Measurements from ENCODE around the gene GLI1. TPM values are rescaled to one million over a fixed set of nuclear protein-coding genes. Genes with fewer than 3 reads are reported as not detected.

The GLI1 gene
- total RNA-seq, 1 experiment from 2014 or later: 0.54 TPM

DNA sequence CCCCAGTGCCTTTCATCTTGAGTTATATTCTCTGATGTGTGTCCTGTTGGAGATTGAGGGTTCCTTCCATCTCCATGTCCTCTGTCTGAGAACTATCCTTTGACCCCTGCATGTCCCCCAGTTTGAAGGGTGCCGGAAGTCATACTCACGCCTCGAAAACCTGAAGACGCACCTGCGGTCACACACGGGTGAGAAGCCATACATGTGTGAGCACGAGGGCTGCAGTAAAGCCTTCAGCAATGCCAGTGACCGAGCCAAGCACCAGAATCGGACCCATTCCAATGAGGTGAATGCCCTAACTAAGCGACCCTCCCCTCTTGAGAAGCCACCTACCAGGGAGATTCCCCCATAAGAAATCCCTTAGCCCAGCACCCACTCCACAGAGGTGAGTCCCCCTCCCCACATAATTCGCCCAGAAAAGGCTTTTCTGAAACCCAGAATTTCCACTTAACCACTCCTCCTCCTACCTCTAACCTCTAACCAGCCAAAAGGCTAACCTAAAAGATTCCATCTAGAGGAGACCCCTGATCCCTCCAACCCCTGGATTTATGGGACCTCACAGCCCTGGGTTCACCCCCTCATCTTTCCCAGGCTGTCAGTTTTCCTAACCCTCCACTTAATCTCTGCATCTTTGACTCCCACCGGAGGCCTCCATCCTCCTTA is 7.8 kb downstream of the GLI1 start:
- peaks cover 100% of the 10 kb centered on the region for H3K27me3 Mint-ChIP-seq (ENCODE audit: unreplicated experiment)
- BruUV-seq (replicated peaks): no TSS peak
- TF ChIP-seq, protein P1, sequence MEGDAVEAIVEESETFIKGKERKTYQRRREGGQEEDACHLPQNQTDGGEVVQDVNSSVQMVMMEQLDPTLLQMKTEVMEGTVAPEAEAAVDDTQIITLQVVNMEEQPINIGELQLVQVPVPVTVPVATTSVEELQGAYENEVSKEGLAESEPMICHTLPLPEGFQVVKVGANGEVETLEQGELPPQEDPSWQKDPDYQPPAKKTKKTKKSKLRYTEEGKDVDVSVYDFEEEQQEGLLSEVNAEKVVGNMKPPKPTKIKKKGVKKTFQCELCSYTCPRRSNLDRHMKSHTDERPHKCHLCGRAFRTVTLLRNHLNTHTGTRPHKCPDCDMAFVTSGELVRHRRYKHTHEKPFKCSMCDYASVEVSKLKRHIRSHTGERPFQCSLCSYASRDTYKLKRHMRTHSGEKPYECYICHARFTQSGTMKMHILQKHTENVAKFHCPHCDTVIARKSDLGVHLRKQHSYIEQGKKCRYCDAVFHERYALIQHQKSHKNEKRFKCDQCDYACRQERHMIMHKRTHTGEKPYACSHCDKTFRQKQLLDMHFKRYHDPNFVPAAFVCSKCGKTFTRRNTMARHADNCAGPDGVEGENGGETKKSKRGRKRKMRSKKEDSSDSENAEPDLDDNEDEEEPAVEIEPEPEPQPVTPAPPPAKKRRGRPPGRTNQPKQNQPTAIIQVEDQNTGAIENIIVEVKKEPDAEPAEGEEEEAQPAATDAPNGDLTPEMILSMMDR (IDR thresholded peaks at IDR 0.05; ENCODE audit: unreplicated experiment): no peak
- no peak for DNase-seq
- intact Hi-C loops (cut with micrococcal nuclease; ENCODE audit: unreplicated experiment): no loop called here
- no peaks in the 10 kb centered on the region for H3K9me3 Mint-ChIP-seq (ENCODE audit: low read depth, unreplicated experiment)
- no peak overlapping the region for H3K4me3 Mint-ChIP-seq (ENCODE audit: low read depth, unreplicated experiment)
- CTCF ChIA-PET: no interaction called here
- H3K27ac Mint-ChIP-seq (ENCODE audit: unreplicated experiment): no peak overlapping the region
- H3K36me3 Mint-ChIP-seq (ENCODE audit: insufficient read depth, unreplicated experiment): peaks cover 5% of the 10 kb centered on the region
- peaks cover 7% of the 10 kb centered on the region for H3K4me1 Mint-ChIP-seq (ENCODE audit: low read depth, unreplicated experiment)

GRCh38 chr12:57467915-57468314 is 8.3 kb downstream of the GLI1 start:
- Mint-ChIP-seq H3K4me3 (ENCODE audit: low read depth, unreplicated experiment) (no peak overlapping the region), H3K27me3 (ENCODE audit: unreplicated experiment) (peaks cover 100% of the 10 kb centered on the region), H3K9me3 (ENCODE audit: low read depth, unreplicated experiment) (no peaks in the 10 kb centered on the region), H3K4me1 (ENCODE audit: low read depth, unreplicated experiment) (peaks cover 1% of the 10 kb centered on the region), H3K27ac (ENCODE audit: unreplicated experiment) (no peak overlapping the region), H3K36me3 (ENCODE audit: insufficient read depth, unreplicated experiment) (no peaks in the 10 kb centered on the region)
- TF ChIP-seq, protein P1 (IDR thresholded peaks at IDR 0.05; ENCODE audit: unreplicated experiment): no peak
- CTCF ChIA-PET: no interaction called here
- intact Hi-C loops (cut with micrococcal nuclease; ENCODE audit: unreplicated experiment): no loop called here
- no TSS peak for BruUV-seq (replicated peaks)
- DNase-seq: no peak

DNA sequence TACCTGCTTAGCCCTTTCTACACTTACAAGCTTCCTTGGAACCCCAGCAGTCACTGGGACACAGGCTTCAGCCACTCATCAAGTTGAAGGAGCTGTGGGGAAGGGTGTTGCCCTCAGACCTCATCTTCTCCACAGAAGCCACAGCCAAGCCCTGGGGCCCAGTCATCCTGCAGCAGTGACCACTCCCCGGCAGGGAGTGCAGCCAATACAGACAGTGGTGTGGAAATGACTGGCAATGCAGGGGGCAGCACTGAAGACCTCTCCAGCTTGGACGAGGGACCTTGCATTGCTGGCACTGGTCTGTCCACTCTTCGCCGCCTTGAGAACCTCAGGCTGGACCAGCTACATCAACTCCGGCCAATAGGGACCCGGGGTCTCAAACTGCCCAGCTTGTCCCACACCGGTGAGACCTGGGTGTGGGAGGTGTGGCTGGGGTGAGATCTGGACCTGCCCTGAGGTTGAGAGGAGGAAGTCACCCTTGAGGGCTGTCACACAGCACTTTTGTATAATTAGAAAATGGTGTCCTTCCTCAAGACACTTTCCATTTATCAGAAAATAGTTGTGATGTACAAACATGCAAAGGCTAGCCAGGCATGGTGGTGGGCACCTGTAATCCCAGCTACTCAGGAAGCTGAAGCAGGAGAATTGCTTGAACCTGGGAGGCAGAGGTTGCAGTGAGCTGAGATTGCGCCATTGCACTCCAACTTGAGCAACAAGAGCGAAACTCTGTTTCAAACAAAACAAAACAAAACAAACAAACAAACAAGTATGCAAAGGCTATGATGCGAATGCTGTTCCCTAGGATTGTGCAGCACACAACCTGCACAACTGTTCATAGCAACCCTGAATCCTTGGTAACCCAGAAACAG is 9.9 kb downstream of the GLI1 start:
- Mint-ChIP-seq H3K4me1 (ENCODE audit: low read depth, unreplicated experiment) (peaks cover 5% of the 10 kb centered on the region), H3K27me3 (ENCODE audit: unreplicated experiment) (peaks cover 100% of the 10 kb centered on the region), H3K9me3 (ENCODE audit: low read depth, unreplicated experiment) (no peaks in the 10 kb centered on the region), H3K4me3 (ENCODE audit: low read depth, unreplicated experiment) (no peak overlapping the region), H3K27ac (ENCODE audit: unreplicated experiment) (no peak overlapping the region), H3K36me3 (ENCODE audit: insufficient read depth, unreplicated experiment) (no peaks in the 10 kb centered on the region)
- no TSS peak for BruUV-seq (replicated peaks)
- intact Hi-C loops (cut with micrococcal nuclease; ENCODE audit: unreplicated experiment): no loop called here
- DNase-seq: no peak
- TF ChIP-seq, protein P1 (IDR thresholded peaks at IDR 0.05; ENCODE audit: unreplicated experiment): no peak
- CTCF ChIA-PET: interaction anchor here (0.6 kb wide), 1 partner anchor 21 kb away, joined by 5 read pairs; no protein-coding TSS in a partner anchor

- Mint-ChIP-seq H3K4me1 (ENCODE audit: low read depth, unreplicated experiment) (peaks cover 10% of the 10 kb centered on the region), H3K27me3 (ENCODE audit: unreplicated experiment) (peaks cover 100% of the 10 kb centered on the region)
- CTCF ChIA-PET: interaction anchor here (0.6 kb wide), 1 partner anchor 20 kb away, joined by 5 read pairs; no protein-coding TSS in a partner anchor
Measured at GRCh38 chr12:57470286-57470969, 10.8 kb downstream of the GLI1 start.

More at GRCh38 chr12:57470286-57470969, 10.8 kb downstream of the GLI1 start:
- H3K36me3 Mint-ChIP-seq (ENCODE audit: insufficient read depth, unreplicated experiment): no peaks in the 10 kb centered on the region
- H3K4me3 Mint-ChIP-seq (ENCODE audit: low read depth, unreplicated experiment): no peak overlapping the region
- H3K9me3 Mint-ChIP-seq (ENCODE audit: low read depth, unreplicated experiment): no peaks in the 10 kb centered on the region
- DNase-seq: no peak
- no TSS peak for BruUV-seq (replicated peaks)
- TF ChIP-seq, protein P1 (IDR thresholded peaks at IDR 0.05; ENCODE audit: unreplicated experiment): no peak
- intact Hi-C loops (cut with micrococcal nuclease; ENCODE audit: unreplicated experiment): no loop called here
- no peak overlapping the region for H3K27ac Mint-ChIP-seq (ENCODE audit: unreplicated experiment)

All from Calu3 (cell line).